Frontal cortex (tissue), 4 donors: ENCODE measurements around the gene PIK3R5. TPM values are rescaled to one million over a fixed set of nuclear protein-coding genes. Genes with fewer than 3 reads are reported as not detected.

Experiments used
- DNase-seq, 2 donors: peaks; one replicate each; pipeline ENCODE4 v3.0.0; 2012; ENCODE audit warnings: low spot score in 2 of 2
- FAIRE-seq: peaks from 2 replicates; lab custom pipeline; 2012; peaks lifted over from hg19 to GRCh38; lab: Jason Lieb, UNC
- total RNA-seq: library from RNA; depleted of rRNA; stranded (reverse); fragments of >200 nt; gene quantifications from one replicate; pipeline ENCODE4 v1.2.3, GENCODE V29; 2014
- donor health status: control.
- donor health status: control.
- donor health status: control.

PIK3R5 gene
- total RNA-seq, 1 donor from 2014 or later: 0.41 TPM

DNA sequence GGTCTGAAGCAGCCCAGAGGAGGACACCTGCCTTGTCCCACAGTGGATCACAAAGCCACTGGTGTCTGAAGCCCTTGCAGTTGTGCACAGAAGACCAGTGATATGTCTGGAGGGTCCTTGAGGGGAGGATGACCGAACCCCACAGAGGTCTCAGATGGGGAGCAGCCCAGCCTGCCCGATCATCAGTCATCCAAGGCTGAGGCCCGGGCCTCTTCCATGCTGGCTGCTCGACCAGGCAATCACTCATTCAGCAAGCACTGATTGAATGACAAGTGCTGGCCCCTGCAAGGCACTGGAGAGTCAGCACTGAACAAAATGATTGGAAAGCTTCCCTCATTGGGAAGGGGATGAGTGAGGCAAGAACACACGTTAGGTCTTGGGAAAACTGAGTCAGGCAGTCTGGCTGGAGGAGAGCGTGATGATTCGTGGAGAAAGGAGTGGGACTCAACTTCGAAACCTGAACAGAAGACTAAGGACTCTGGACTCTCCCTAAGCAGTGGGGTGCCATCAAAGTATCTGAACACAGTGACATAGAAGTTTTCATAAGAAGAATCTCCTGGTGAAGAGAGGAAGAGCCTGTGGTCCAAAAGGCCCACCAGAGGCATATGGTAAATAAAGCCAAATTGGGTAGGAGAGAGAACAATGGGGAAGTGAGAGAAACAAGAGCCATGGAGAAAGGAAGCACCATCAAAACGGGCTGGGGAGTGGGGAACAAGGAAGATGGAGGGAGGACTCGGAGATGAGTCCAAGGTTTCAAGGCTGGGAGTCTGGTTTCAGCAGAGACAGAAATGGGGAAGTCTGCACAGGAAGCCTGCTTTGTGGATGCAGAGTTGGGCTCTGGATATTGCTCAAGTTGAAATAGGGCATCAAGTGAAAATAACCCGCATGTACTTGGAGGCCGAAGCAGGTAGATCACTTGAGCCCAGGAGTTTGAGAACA lies 10.2 kb downstream of the PIK3R5 start:
- no peak for DNase-seq
- FAIRE-seq: no peak

DNA sequence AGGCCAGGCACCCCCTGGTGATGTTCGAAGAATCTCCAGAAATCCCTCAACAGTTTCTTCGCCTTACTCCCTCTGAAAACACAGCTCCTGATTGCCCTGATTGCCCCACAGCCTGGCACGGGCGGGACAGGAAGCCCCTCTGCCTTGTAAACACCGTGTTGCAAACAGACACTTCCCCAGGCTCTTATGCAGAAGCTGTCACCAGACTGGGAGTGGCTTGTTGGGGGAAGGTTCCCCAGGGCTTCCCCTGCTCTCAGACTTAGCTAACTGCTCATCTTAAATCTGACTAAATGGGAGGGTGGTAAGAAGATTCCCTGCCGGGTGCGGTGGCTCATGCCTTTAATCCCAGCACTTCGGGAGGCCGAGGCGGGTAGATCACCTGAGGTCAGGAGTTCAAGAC lies 11.2 kb downstream of the PIK3R5 start:
- FAIRE-seq (no peak), DNase-seq (no peak)

DNA sequence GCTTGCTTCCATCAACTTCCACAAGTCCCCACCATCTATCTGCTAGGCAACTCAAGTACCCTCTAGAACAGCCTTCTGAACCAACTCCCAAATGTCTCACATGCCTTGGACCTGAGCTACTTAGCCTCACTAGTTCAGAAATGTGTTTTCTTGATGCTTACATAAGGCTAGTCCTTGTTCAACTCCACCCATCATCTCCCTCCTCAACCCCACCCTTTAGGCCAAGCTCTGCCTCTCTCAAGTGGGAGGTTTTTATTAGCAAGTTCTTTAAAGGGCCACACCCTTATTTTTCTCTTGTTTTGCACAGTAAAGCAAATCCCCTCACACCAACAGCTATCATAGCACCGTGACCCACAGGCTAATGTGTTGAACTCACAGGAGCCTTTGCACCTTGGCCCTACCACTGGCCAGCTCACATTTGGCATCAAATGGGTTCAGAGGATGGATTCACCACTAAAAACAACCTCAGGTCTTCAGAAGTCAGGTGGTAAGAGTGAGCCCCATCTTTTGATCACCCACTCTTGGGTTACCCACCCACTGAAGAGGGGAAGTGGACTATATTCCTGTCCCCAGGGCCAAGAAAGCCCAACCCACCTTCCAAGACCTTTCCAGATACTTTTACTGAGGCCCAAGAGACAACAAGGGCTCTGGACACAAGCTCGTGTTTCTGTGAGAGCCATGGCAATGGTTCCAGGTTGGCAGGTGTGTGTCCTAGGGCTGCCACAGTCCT lies 12.2 kb downstream of the PIK3R5 start:
- DNase-seq (no peak), FAIRE-seq (no peak)

DNA sequence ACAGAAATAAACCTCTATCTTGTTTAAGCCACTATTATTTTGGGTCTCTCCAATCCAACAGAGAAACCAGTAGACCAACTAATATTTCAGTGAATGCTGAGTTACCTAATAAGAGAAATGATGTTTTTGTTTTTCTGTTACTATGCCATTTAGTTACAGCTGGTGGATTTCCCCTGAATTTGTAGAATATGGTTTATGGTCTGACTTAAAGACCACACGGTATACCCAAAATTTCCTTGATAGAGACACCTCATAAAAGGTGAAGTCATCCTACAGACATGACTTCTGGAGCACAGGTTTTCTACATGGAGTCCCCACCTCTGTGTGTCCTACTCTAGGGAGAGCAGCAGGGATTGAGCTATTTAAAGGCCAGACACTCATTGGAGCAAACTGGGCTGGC lies 13.3 kb downstream of the PIK3R5 start:
- DNase-seq (no peak), FAIRE-seq (no peak)

DNA sequence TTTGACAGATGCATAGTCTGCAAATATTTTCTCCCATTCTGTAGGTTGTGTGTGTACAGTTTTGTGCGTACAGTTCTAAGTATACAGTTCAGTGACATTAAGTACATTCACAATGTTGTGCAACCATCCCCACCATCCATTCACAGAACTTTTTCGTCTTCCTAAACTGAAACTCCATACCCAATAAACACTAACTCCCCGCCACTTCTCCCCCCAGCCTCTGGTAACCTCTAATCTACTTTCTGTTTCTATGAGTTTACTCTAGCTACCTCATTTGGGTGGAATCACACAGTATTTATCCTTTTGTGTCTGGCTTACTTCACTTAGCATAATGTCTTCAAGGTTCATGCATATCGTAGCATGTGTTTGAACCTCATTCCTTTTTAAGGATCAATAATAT lies 14.3 kb downstream of the PIK3R5 start:
- FAIRE-seq (no peak), DNase-seq (no peak)

DNA sequence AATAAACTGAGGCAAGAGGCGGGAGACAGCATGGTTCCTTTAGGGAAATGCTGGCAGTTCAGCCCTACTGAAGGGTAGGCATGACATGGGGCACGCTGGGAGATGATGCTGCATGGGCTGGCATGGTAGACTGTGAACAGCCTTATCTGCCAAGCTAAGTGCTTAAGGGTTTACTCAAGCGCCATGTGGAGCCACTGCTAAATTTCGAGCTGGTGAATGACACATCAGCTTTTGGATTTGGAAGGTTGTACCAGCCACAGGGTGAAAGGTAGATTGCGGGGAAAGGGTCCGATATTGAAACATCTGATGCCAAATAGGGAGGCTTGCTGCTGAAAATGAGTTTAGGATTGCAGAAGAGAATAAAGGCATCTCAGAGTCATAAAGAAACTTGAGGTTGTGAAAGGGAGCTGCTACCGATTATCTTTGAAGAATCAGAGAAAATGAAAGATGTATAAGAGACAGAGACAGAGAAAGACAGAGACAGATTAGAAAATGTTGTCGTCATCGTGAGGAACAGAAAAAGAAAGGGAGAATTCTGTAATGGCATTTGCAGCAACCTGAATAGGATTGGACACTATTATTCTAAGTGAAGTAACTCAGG lies 16.3 kb downstream of the PIK3R5 start:
- no peak for FAIRE-seq

DNA sequence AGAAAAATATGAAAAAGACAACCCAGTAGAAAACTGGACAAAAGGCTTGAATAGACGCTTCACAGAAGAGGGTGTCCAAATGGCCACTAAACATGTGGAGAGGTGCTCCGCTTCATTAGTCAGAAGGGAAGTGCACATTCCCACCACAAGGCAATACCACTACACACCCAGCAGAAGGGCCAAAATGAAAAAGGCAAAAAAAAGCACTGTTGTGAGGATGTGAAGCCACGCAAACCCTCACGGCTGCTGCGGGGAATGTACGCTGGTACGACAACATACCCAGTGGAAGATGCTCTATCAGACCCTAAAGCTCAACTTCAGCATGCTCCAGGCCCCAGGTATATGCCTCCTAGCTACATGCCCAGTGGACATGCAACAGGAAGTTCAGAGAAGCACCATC lies 17.0 kb downstream of the PIK3R5 start:
- FAIRE-seq: no peak
- no peak for DNase-seq

More for the DNA sequence above, 16.3 kb downstream of the PIK3R5 start:
- DNase-seq: no peak

DNA sequence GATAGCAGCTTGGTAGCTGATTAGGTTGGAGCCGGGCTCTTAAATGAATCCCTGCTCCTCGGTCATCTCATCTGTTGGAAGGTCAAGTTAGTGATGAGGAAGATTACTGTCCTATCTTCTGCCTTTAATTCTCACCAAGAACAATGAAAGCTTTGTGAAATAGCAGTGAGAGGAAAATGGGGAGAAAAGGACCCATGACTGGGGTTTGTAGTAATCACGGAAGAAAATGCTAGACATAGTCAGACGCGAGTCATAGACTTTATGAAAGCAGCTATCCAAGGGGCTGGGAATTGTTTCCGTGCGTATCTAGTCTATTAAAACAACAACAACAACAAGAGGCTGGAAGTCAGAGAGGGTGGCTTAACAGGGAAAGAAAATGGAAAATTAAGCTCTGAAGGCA lies 18.3 kb downstream of the PIK3R5 start:
- DNase-seq: no peak
- FAIRE-seq: no peak

DNA sequence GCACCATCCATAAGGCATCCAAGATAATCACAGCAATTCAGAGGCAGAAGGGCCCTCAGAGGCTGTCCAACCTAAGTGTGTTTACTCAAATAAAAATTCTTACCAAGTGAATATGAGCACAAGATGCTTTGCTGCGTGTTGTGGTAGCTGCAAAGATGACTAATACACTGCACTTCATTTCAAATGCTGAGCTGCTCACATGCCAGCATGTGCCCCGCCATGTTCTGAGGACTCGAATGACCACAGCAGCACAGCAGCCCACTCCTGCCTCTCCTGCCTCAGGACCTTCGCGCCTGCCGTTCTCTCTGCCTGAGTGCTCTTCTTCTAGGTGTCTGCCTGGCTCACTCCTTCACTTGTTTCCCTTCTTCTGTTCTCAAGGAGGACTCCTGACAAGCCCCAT lies 19.0 kb downstream of the PIK3R5 start:
- no peak for DNase-seq
- no peak for FAIRE-seq

DNA sequence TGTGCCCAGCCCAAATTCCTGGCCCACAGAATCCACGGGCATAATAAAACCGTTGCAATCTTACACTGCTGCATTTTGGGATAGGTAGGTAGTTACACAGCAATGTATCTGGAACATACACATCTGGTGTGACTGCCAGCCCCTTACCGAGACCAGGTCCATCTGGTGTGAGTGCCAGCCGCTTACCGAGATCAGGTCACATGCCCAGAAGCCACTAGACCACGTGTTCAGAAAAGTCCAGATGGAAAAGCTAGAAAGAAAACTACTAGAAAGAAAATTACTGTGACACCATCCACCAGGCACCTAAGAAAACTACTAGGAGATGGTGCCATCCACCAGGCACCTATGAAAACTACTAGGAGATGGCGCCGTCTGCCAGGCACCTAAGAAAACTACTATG lies 19.4 kb downstream of the PIK3R5 start:
- DNase-seq (no peak), FAIRE-seq (no peak)

DNA sequence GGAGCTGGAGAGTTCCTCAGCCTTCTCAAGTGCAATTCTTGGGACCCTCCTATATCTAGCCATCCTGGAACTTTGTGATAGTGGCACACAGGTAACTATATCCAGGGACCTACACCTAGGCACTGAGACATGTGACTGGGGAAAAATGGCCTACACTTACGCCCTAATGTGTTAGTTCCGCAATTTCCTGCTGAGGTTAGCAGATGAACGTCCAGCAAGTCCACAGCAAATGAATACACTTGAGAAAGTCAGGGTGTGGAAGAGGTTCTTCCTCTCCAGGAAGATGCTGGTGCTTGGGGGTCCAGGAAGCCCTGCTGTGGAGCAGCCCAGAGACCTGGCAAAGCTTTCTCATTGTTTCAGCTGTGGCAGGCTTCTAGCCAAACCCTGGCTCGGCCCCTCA lies 20.8 kb downstream of the PIK3R5 start:
- FAIRE-seq (no peak), DNase-seq (no peak)

DNA sequence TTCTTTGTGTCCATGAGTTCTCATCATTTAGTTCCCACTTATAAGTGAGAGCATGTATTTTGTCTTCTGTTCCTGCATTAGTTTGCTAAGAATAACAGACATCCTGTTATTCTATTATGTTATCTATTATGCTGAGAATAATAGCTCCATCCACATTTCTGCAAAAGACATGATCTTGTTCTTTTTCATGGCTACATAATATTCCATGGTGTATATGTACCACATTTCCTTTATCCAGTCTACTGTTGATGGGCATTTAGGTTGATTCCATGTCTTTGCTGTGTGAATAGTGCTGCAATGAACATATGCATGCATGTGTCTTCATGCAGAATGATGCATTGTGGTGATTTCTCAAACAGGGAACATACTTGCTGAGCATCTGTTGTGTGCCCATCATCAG lies 21.4 kb downstream of the PIK3R5 start:
- DNase-seq (no peak), FAIRE-seq (no peak)

DNA sequence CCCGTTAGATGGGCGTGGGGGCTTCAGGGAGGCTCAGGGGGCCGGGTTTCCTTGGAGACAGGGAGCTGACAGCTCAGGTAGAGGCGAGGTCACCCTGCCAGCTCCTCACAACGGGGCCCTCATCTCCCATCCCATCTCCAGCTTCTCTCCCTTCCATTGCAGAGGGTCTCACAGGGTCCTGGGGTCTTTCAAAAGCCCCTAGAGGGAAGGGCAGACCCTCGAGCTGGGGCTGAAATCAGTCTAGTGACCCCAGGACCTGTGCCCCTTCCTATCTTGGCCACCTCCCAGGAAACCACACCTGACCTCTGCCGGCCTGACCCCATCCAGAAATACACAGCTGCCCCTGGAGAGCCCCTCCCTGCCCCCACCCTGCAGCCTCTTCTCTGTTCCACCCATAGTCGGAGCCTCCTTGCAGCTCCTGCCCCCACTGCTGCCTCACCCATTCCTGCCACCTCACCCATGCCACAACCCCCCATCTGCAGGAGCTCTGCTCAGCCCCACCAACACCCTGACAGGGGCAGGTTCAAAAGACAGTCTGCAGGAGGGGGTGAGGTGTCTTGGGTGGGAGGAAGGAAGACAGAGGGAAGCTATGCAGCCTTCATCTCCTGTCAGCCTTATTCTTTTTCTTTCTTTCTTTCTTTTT lies 23.4 kb downstream of the PIK3R5 start:
- FAIRE-seq (no peak), DNase-seq (no peak)

DNA sequence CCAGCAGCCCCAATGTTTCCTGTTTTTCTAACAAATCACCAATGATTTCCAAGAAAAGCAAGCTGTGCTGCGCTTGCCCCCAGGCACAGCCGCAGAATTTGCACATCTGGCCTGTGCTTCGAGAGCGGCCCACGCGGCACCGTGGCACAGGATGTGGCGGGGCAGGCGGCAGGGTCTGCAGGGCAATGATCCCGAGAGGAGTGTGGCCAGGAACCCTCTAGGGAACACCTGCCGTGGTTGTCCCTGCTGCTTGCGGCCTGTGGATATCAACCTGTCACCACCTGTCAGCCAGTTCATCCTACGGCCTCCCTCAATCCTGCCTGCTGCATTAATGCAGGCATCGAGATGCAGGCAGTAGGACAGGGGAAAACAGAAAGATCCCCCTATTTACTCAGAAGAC lies 24.0 kb downstream of the PIK3R5 start:
- FAIRE-seq: no peak

DNA sequence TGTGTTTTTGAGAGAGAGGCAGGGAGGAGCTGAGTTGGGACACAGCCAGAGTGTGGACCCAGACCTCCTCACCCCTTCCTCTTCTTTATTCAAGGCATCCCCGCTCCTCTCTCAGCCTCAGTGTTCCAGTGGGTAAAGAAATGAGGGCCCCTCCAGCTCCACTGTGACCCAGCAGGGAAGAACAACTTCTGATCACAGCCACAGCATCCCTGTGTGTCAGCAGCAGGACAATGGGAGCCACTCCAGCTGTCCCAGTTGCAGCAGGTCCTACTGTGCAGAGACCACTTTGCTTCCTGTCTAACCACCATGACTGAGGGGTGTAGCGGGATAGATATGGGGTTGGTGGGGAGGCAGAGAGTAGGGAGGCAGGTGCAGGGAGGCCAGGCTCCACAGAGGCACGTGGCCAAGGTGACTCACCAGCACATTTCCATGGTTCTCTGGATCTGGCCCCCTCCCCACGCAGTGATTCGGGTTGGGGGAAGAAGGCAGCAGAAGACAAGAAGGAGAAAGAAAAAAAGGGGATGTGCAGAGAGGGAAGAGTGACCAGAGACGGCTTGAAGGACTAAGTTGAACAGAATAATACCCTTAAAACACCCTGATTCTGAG lies 24.5 kb downstream of the PIK3R5 start:
- FAIRE-seq (no peak), DNase-seq (no peak)

More for the DNA sequence above, 24.0 kb downstream of the PIK3R5 start:
- no peak for DNase-seq

DNA sequence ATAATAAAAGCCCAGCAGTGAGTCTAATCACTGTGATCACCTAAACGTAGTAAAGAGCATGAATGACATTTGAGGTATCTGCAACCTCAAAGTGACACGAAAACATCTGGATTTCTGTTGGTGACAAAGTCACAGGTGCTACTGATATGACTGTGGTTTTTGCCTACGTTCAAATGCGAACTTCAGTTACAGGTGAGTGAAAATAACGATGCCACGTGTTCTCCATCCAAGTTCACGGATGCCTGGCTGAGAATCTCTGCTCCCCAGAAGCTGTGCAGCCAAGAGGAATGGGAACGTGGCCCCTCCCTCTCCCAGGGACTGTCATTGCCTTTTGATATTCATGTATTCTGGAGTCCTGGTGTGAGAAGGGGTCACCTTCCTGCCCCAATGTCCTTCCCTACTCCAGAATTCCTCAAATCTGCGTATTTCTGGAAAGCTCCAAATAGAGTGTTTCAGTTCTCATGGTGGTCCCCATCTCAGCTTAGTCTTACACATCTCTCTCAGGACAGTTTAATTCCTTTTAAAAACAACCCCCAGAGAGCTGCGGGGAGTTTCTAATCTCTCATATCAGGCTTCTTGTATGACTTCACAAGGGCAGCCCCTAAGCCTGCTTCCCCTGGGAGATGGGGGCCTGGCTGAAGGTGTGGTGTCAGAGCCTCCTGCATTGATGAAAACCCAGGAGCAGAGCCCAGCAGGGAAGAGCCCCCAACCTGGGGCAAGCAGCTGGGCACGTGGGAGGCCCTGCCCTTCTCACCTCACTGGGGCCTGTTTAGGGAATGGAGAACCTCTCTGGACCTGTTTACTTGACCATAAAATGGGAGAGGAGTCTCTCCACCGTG lies 25.8 kb downstream of the PIK3R5 start:
- no peak for DNase-seq
- no peak for FAIRE-seq

DNA sequence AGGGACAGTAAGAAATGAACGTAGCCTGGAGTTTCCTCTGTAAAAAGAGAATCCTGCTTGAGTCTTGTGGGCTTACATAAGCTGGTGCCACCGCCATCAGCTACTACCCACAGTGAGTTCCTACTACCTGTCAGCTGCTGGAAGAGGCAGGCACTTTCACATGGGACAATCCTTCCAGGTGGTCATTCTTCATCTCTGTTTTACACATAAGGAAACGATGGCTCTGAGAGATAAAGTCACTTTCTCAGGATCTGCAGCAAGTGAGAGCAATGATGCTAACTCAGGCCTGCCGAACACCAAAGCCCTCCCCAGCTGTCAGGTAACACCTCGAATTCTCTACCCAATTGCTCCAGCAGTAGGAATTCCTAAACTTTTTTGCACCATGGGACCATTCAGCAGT lies 26.6 kb downstream of the PIK3R5 start:
- no peak for FAIRE-seq
- no peak for DNase-seq

DNA sequence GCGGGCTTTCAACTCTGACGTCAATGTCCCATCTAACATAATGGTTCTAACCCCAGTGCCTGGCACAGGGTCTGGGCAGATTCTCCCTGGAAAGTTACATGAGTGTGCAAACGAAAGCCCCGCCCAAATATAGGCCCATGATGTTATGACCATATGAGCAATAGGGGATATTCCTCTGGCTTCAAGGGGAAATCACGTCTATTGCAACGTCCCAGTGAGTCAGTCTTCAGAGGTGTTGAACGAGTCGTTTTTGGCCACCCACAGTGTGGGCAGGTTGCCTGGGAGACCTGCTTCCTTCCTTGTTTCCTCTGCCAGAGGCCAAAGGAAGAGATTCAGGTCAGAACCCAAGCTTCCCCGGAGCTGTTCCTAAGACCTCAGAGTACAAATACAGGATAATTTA lies 30.3 kb downstream of the PIK3R5 start:
- no peak for FAIRE-seq
- no peak for DNase-seq

DNA sequence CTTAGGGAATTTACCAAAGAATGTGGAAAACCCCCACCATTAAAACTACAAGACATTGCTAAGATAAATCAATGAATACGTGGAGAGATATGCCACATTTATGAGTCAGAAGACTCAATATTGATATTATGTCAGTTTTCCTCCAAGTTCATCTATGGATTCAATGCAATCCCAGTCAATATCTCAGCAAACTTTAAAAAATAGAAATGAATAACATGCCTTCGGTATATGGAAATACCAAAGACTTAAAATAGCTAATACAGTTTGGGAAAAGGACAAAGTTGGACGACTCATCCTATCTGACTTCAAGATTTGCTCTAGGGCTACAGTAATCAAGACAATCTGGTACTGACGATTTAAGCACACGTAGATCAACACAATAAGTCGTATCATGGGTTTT lies 31.2 kb downstream of the PIK3R5 start:
- FAIRE-seq (no peak), DNase-seq (no peak)
